ENCODE results near the gene DGCR6L.
"Not testable (repeated sequence)": the region's sequence is repeated elsewhere in the genome, so short reads cannot be mapped to it uniquely, and the experiment has no call there.

DGCR6L gene

DNA sequence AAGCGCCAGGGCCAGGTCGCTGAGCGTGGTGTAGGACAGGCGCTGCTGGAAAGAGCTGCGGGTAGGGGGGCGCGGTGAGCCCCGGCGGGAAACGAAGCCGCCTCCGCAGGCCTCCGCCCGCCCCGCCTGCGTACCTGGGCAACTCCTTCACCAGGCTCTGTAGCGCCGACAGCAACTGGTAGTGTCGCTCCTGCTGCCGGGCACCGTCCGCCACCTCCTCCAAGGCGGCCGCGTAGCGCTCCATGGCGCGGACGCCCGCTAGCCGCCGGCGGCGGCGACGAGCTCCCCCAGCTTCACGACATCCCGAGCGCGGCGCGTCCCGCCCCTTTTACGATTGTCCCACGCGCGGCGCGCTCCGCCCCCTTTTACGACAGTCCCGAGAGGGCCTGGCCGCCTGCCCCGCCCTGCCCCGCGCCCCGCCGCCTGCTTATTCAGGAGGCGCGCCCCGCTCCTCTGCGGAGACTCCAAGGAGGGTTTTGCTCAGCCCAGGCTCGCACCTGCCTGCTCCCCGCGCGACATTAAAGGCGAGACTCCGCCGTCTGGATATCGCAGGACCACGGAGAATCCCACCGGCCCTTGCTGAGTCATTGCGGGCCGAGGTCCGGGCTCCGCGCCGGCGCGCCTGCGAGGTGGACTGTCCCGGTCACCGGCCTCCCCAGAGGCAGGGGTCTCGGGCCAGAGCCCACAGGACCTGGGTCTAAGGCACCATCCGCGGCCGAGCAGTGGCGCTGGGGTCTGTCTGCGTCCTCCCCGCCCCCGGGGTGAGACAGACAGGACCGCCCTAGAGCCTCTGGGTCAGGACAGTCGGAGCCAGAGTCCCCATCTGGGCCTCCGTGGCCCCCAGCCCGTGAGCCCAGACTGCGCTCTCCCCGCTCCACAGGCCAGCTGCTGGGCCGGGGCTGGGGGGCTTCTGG lies at the start of gene DGCR6L:
DGCR6L (minus strand) TSS at position 316 of the 914 bp plus-strand sequence; CDS start at position 244, 72 bp downstream.
- DNase-seq, result peak; percentile 66

- not testable (repeated sequence) for DNase-seq
Observed at GRCh38 chr22:20368875-20369274, 49.0 kb upstream of the DGCR6L start.

- not testable (repeated sequence) for DNase-seq
Observed at GRCh38 chr22:20366841-20367240, 47.0 kb upstream of the DGCR6L start.

GRCh38 chr22:20364335-20365260 lies 44.7 kb upstream of the DGCR6L start:
- not testable (repeated sequence) for DNase-seq

- not testable (repeated sequence) for DNase-seq
Observed at GRCh38 chr22:20362403-20362802, 42.5 kb upstream of the DGCR6L start.

DNA sequence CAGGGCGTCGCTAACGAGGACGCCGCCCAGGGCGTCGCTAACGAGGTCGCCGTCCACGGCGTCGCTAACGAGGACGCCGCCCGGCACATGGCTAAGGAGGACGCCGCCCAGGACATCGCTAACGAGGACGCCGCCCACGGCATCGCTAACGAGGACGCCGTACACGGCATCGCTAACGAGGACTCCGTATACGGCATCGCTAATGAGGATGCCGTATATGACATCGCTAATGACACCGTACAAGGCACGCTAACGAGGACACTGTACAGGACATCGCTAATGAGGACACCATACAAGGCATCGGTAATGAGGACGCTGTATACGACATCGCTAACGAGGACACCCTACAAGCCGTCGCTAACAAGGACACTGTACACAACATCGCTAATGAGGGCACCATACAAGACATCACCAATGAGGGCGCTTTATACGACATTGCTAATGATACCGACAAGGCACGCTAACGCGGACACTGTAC lies 41.9 kb upstream of the DGCR6L start:
- not testable (repeated sequence) for DNase-seq

- DNase-seq, result not testable (repeated sequence)
Observed at GRCh38 chr22:20360866-20361751, 41.2 kb upstream of the DGCR6L start.

- not testable (repeated sequence) for DNase-seq
Observed at GRCh38 chr22:20360261-20360660, 40.4 kb upstream of the DGCR6L start.

- DNase-seq, result not testable (repeated sequence)
Observed at GRCh38 chr22:20358503-20359239, 38.8 kb upstream of the DGCR6L start.

DNA sequence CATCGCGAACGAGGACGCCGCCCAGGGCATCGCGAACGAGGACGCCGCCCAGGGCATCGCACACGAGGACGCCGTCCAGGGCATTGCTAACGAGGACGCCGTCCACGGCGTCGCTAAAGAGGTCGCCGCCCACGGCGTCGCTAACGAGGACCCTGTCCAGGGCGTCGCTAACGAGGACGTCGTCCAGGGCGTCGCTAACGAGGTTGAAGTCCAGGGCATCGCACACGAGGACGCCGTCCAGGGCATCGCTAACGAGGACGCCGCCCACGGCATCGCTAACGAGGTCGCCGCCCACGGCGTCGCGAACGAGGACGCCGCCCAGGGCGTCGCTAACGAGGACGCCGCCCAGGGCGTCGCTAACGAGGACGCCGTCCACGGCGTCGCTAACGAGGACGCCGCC lies 38.1 kb upstream of the DGCR6L start:
- DNase-seq, result not testable (repeated sequence)

- not testable (repeated sequence) for DNase-seq
Observed at GRCh38 chr22:20356906-20357305, 37.0 kb upstream of the DGCR6L start.

GRCh38 chr22:20355939-20356636 lies 36.2 kb upstream of the DGCR6L start:
- not testable (repeated sequence) for DNase-seq

DNA sequence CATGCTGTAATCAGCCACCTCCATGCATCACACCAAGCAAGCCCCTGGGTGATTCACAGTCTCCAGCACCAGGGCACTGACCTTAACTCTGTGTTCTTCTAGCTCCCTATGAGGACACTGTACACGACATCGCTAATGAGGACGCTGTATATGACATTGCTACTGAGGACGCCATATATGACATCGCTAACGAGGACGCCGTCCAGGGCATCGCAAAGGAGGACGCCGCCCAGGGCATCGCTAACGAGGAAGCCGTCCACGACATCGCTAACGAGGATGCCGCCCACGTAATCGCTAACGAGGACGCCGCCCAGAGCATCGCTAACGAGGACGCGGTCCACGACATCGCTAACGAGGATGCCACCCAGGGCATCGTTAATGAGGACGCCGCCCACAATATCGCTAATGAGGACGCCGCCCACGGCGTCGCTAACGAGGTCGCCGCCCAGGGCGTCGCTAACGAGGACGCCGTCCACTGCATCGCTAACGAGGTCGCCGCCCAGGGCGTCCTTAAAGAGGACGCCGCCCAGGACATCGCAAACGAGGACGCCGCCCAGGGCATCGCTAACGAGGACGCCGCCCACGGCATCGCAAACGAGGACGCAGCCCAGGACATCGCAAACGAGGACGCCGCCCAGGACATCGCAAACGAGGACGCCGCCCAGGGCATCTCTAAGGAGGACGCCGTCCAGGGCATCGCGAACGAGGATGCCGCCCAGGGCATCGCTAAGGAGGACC lies 34.5 kb upstream of the DGCR6L start:
- no peak for DNase-seq

DNA sequence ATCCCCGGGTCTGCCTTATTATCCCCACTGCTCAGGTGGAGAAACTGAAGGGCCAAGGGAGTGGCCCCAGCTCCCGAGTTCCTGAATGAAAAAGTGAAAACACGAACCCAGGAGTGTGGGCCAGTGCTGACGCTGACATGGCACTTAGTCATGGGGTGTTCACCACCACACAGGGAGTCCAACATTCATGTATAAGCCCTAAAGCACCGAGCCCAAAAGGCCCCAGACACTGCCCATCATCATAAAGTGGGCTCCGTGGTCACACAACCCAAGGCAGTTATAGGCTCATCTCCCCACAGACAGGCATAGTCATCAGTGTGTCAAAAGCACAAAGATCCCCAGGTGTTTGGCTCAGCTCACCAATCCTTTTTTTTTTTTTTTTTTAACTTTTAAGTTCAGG lies 32.7 kb upstream of the DGCR6L start:
- not testable (repeated sequence) for DNase-seq

DNA sequence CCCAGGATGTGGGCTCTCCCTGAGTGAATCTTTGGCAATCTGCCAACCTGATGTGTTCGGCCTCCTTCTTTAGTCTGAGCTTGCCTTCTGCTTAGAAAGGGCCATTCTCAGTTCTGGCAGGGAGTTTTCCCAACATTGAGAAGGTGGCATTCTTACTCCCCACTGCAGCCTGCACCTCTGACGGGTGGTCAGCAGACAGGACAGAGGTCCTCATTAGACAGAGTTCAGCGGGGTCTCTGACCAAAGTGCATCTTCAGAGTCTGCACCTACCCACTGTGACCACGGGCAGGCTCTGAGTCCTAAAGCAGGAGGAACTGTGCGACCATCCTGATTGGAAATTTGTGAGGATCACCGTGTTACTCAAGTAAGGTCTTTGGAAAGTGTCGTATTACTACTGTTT lies 26.7 kb upstream of the DGCR6L start:
- not testable (repeated sequence) for DNase-seq

- DNase-seq, result not testable (repeated sequence)
Observed at GRCh38 chr22:20338291-20338690, 18.4 kb upstream of the DGCR6L start.

DNA sequence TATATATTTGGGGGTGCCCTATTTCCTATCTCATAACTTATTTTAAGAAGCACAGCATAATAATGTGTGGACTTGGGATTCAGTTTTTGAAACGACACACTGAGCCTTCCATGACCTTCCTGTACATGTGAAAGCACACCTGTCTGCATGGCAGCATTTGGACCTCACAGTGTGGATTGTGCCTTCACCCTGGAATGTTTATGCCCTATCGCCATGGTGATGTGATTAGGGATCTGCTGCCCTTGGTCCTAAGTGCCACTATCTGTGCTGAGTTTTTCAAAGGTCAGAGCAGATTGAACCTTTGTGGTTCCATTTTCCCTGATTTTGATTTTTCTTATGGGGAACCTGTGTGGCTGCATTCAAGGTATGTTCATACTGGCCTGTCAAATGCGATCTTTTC lies 17.9 kb upstream of the DGCR6L start:
- DNase-seq, result not testable (repeated sequence)

GRCh38 chr22:20336561-20336960 lies 16.7 kb upstream of the DGCR6L start:
- not testable (repeated sequence) for DNase-seq

DNA sequence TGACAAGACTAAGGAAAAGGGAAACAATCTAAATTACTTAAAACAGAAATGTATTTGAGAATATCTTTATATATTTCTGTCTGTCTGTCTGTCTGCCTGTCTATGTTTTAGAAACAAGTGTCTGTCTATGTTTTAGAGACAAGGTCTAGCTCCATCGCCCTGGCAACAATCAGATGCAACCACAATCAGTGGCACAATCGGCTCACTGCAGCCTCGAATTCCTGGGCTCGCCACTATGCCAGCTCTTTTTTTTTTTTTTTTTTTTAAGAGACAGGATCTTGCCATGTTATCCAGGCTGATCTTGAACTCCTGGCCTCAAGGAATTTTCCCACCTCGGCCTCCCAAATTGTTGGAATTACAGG lies 8.7 kb upstream of the DGCR6L start:
- not testable (repeated sequence) for DNase-seq

- not testable (repeated sequence) for DNase-seq
Observed at GRCh38 chr22:20325996-20326395, 6.1 kb upstream of the DGCR6L start.
